Neural progenitor cell (in vitro differentiated cells): ENCODE measurements around the gene PPP2R2C. TPM values are rescaled to one million over a fixed set of nuclear protein-coding genes. Genes with fewer than 3 reads are reported as not detected.
A peak's percentile ranks its signal among the peaks of the same experiment; 100 is the strongest.

Experiments used
- DNase-seq: peaks from one replicate; pipeline ENCODE4 v3.0.0-alpha.2; 2016; ENCODE audit warnings: low spot score
- H2AFZ ChIP-seq: fragments of 200-600 bp; sonication (generic); replicated peaks from 2 replicates; pipeline ENCODE4 v1.6.1; 2016; ENCODE audit warnings: antibody characterized with exemption
- H3F3A ChIP-seq: fragments of 200-600 bp; sonication (generic); 2 replicates; pipeline ENCODE4 v1.6.1; 2016; ENCODE audit warnings: antibody characterized with exemption, low read depth
- H3K27ac ChIP-seq: fragments of 200-600 bp; sonication (generic); 2 replicates; pipeline ENCODE4 v1.5.1; 2016; ENCODE audit warnings: mild to moderate bottlenecking
- H3K27me3 ChIP-seq: fragments of 200-600 bp; sonication (generic); 2 replicates; pipeline ENCODE4 v1.6.1; 2016; ENCODE audit warnings: mild to moderate bottlenecking, moderate library complexity
- H3K36me3 ChIP-seq: fragments of 200-600 bp; sonication (generic); 2 replicates; pipeline ENCODE4 v1.5.1; 2016
- H3K4me1 ChIP-seq: fragments of 200-600 bp; sonication (generic); 2 replicates; pipeline ENCODE4 v1.6.1; 2016; ENCODE audit warnings: mixed run types
- H3K4me2 ChIP-seq: fragments of 200-600 bp; sonication (generic); 2 replicates; pipeline ENCODE4 v1.6.1; 2016
- H3K4me3 ChIP-seq: fragments of 200-600 bp; sonication (generic); 2 replicates; pipeline ENCODE4 v1.5.1; 2016
- H3K79me2 ChIP-seq: fragments of 200-600 bp; sonication (generic); 2 replicates; pipeline ENCODE4 v1.6.1; 2016; ENCODE audit warnings: low read depth
- H3K9ac ChIP-seq: fragments of 200-600 bp; sonication (generic); 2 replicates; pipeline ENCODE4 v1.6.1; 2016
- H3K9me3 ChIP-seq: fragments of 200-600 bp; sonication (generic); 2 replicates; pipeline ENCODE4 v1.5.1; 2016; ENCODE audit warnings: low read depth
- H4K20me1 ChIP-seq: fragments of 200-600 bp; sonication (generic); 2 replicates; pipeline ENCODE4 v1.6.1; 2016; ENCODE audit warnings: low read depth
- H3K27ac Mint-ChIP-seq: 3 replicates; pipeline ENCODE4 v1.8.0; 2021; ENCODE audit warnings: mixed read lengths
- H3K27me3 Mint-ChIP-seq: 2 replicates; pipeline ENCODE4 v1.8.0; 2022; ENCODE audit warnings: low read depth, mild to moderate bottlenecking, inconsistent platforms, moderate library complexity, mixed read lengths; ENCODE audit not compliant: insufficient read depth
- H3K36me3 Mint-ChIP-seq: 3 replicates; pipeline ENCODE4 v1.8.0; 2021; ENCODE audit warnings: mixed read lengths
- H3K4me1 Mint-ChIP-seq: 3 replicates; pipeline ENCODE4 v1.8.0; 2021; ENCODE audit warnings: mixed read lengths
- H3K4me3 Mint-ChIP-seq: 3 replicates; pipeline ENCODE4 v1.8.0; 2021; ENCODE audit warnings: mild to moderate bottlenecking, moderate library complexity, mixed read lengths
- H3K9me3 Mint-ChIP-seq: 3 replicates; pipeline ENCODE4 v1.8.0; 2020; ENCODE audit warnings: mixed read lengths
- CTCF ChIP-seq: fragments of 200-600 bp; sonication (generic); IDR thresholded peaks from 2 replicates; pipeline ENCODE4 v1.5.1; 2017; ENCODE audit warnings: antibody characterized with exemption, mild to moderate bottlenecking
- EZH2 ChIP-seq: fragments of 200-600 bp; sonication (generic); IDR thresholded peaks from 2 replicates; pipeline ENCODE4 v1.6.1; 2017; ENCODE audit warnings: antibody characterized with exemption, mild to moderate bottlenecking, moderate library complexity
- EZH2phosphoT487 ChIP-seq: fragments of 200-600 bp; sonication (generic); IDR thresholded peaks from 2 replicates; pipeline ENCODE4 v1.6.1; 2017; ENCODE audit warnings: antibody characterized with exemption
- total RNA-seq: library from RNA; depleted of rRNA; stranded (reverse); fragments of >200 nt; gene quantifications from 2 replicates; pipeline ENCODE4 v1.2.3, GENCODE V29; 2015; ENCODE audit warnings: low replicate concordance

PPP2R2C gene
- total RNA-seq, 1 donor from 2014 or later: 3.5 TPM

- Histone ChIP-seq H2AFZ (no peak overlapping the region), H3K4me2 (no peak overlapping the region), H3K9ac (no peak overlapping the region), H3K27ac (no peak overlapping the region), H3F3A (peaks cover 5% of the 10 kb centered on the region), H3K4me1 (peaks cover 20% of the 10 kb centered on the region), H4K20me1 (no peaks in the 10 kb centered on the region), H3K79me2 (no peaks in the 10 kb centered on the region), H3K27me3 (no peaks in the 10 kb centered on the region), H3K4me3 (no peak overlapping the region), H3K9me3 (no peaks in the 10 kb centered on the region), H3K36me3 (no peaks in the 10 kb centered on the region)
- DNase-seq: no peak
- TF ChIP-seq CTCF: no peak
- no peak for TF ChIP-seq EZH2phosphoT487
- TF ChIP-seq EZH2: no peak
- Mint-ChIP-seq H3K27ac (no peak overlapping the region), H3K36me3 (no peaks in the 10 kb centered on the region), H3K4me1 (peaks cover 34% of the 10 kb centered on the region), H3K9me3 (no peaks in the 10 kb centered on the region), H3K4me3 (no peak overlapping the region), H3K27me3 (peaks cover 20% of the 10 kb centered on the region)
Observed at GRCh38 chr4:6450709-6451108, 21.7 kb downstream of the PPP2R2C start.

GRCh38 chr4:6449746-6450369 is 22.6 kb downstream of the PPP2R2C start:
- peaks cover 24% of the 10 kb centered on the region for H3K27me3 Mint-ChIP-seq
- H2AFZ ChIP-seq: no peak overlapping the region
- H3K79me2 ChIP-seq: no peaks in the 10 kb centered on the region
- H3K4me1 ChIP-seq: peaks cover 20% of the 10 kb centered on the region
- no peak for DNase-seq
- peaks cover 34% of the 10 kb centered on the region for H3K4me1 Mint-ChIP-seq
- peaks cover 5% of the 10 kb centered on the region for H3F3A ChIP-seq
- H3K4me3 ChIP-seq: no peak overlapping the region
- no peak overlapping the region for H3K27ac ChIP-seq
- TF ChIP-seq CTCF: no peak
- TF ChIP-seq EZH2phosphoT487: no peak
- no peak for TF ChIP-seq EZH2
- H3K4me2 ChIP-seq: no peak overlapping the region
- no peaks in the 10 kb centered on the region for H3K36me3 Mint-ChIP-seq
- H3K36me3 ChIP-seq: no peaks in the 10 kb centered on the region
- no peaks in the 10 kb centered on the region for H4K20me1 ChIP-seq
- peak overlapping the region; percentile 1 for H3K27ac Mint-ChIP-seq
- H3K4me3 Mint-ChIP-seq: peak overlapping the region; percentile 9
- H3K9ac ChIP-seq: no peak overlapping the region
- H3K9me3 ChIP-seq: no peaks in the 10 kb centered on the region
- H3K27me3 ChIP-seq: no peaks in the 10 kb centered on the region
- no peaks in the 10 kb centered on the region for H3K9me3 Mint-ChIP-seq

- H3K27ac Mint-ChIP-seq: no peak overlapping the region
- Histone ChIP-seq H3F3A (peaks cover 5% of the 10 kb centered on the region), H4K20me1 (no peaks in the 10 kb centered on the region), H3K79me2 (no peaks in the 10 kb centered on the region), H3K4me1 (peaks cover 20% of the 10 kb centered on the region), H3K27ac (no peak overlapping the region), H3K4me3 (no peak overlapping the region), H3K9me3 (no peaks in the 10 kb centered on the region), H3K27me3 (no peaks in the 10 kb centered on the region), H3K4me2 (no peak overlapping the region), H3K36me3 (no peaks in the 10 kb centered on the region), H3K9ac (no peak overlapping the region), H2AFZ (no peak overlapping the region)
- H3K27me3 Mint-ChIP-seq: peaks cover 20% of the 10 kb centered on the region
- H3K36me3 Mint-ChIP-seq: no peaks in the 10 kb centered on the region
- peaks cover 34% of the 10 kb centered on the region for H3K4me1 Mint-ChIP-seq
- no peak overlapping the region for H3K4me3 Mint-ChIP-seq
- no peak for DNase-seq
- no peaks in the 10 kb centered on the region for H3K9me3 Mint-ChIP-seq
- TF ChIP-seq EZH2 (no peak), EZH2phosphoT487 (no peak), CTCF (no peak)
Observed at GRCh38 chr4:6449335-6449734, 23.1 kb downstream of the PPP2R2C start.
